ENCODE measurements around the gene ACSS1. TPM values are rescaled to one million over a fixed set of nuclear protein-coding genes. Genes with fewer than 3 reads are reported as not detected.

The ACSS1 gene
- total RNA-seq = 1.6 and 3.5 TPM in 2 replicates

GRCh38 chr20:25058051-25058846, at the start of gene ACSS1:
Gene ACSS1 (minus strand): TSS chr20:25058139. CDS start chr20:25058102, 37 bp downstream.
- peak within 1 kb of the TSS; percentile 67 for H3K4me3 ChIP-seq (ENCODE audit: low read depth, low read length)
- DNase-seq (ENCODE audit: low read depth) = peak; percentile 47
- no peak for TF ChIP-seq CTCF (IDR thresholded peaks at IDR 0.05; ENCODE audit: insufficient read depth, low read depth, low read length)

- no peak for DNase-seq (ENCODE audit: low read depth)
- no peak overlapping the region for H3K4me3 ChIP-seq (ENCODE audit: low read depth, low read length)
- TF ChIP-seq CTCF (IDR thresholded peaks at IDR 0.05; ENCODE audit: insufficient read depth, low read depth, low read length) = no peak
Observed at GRCh38 chr20:25103526-25103925, 45.6 kb upstream of the ACSS1 start.

GRCh38 chr20:25100914-25101313, 43.0 kb upstream of the ACSS1 start:
- DNase-seq (ENCODE audit: low read depth) = no peak
- H3K4me3 ChIP-seq (ENCODE audit: low read depth, low read length) = no peak overlapping the region
- TF ChIP-seq CTCF (IDR thresholded peaks at IDR 0.05; ENCODE audit: insufficient read depth, low read depth, low read length) = no peak

- DNase-seq (ENCODE audit: low read depth) = no peak
- no peak for TF ChIP-seq CTCF (IDR thresholded peaks at IDR 0.05; ENCODE audit: insufficient read depth, low read depth, low read length)
- no peak overlapping the region for H3K4me3 ChIP-seq (ENCODE audit: low read depth, low read length)
Observed at GRCh38 chr20:25099601-25100140, 41.7 kb upstream of the ACSS1 start.

GRCh38 chr20:25097498-25097897, 39.6 kb upstream of the ACSS1 start:
- TF ChIP-seq CTCF (IDR thresholded peaks at IDR 0.05; ENCODE audit: insufficient read depth, low read depth, low read length) = no peak
- DNase-seq (ENCODE audit: low read depth) = no peak
- no peak overlapping the region for H3K4me3 ChIP-seq (ENCODE audit: low read depth, low read length)

GRCh38 chr20:25090492-25091429, 32.8 kb upstream of the ACSS1 start:
- no peak for DNase-seq (ENCODE audit: low read depth)
- no peak overlapping the region for H3K4me3 ChIP-seq (ENCODE audit: low read depth, low read length)
- TF ChIP-seq CTCF (IDR thresholded peaks at IDR 0.05; ENCODE audit: insufficient read depth, low read depth, low read length) = no peak

Measured in fibroblast of villous mesenchyme (primary cell).